ENCODE data around the gene DCUN1D3.
"Not testable (repeated sequence)": the region's sequence is repeated elsewhere in the genome, so short reads cannot be mapped to it uniquely, and the experiment has no call there.

The DCUN1D3 gene

DNA sequence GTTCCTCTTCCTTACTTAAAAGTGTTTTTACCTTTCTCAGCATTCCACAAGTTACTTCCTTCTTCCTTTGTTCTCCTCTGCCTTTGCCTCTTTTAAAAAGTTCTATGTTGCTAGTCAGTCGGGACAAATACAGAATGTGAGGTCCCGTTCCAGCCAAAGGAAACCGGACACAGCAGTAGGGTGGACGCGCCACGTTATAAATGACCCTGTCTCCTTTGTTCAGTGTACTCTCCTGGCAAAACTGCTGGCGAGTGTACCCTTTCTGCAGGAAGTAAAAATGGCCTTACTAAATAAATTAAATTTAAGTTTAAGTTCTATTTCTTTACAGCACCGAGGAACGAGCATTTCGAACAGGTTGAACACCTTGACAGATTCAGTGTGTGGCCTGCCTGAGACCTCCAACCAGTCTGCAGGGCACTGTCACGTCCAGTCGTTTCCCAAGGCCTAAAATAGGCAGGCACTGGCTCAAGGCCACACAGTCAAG, 94.4 kb downstream of the DCUN1D3 start:
- H3K9me3 ChIP-seq (ENCODE audit: control insufficient read depth, insufficient read depth, low read length); H3K27me3 ChIP-seq (ENCODE audit: control insufficient read depth, insufficient read depth, low read length); H3K4me1 ChIP-seq (ENCODE audit: control insufficient read depth, insufficient read depth, low read length); H3K27ac ChIP-seq (ENCODE audit: low read length); H3K36me3 ChIP-seq (ENCODE audit: control insufficient read depth, insufficient read depth, low read length); DNase-seq (ENCODE audit: low read depth, low spot score): not testable (repeated sequence)
- H3K4me3 ChIP-seq (ENCODE audit: low read length) = peak overlapping the region; percentile 71
- WGBS (ENCODE audit: insufficient coverage, insufficient read length) = no CpG with 5 or more reads among the region's 12 CpGs
